ENCODE data around the gene MYRIP. TPM values are rescaled to one million over a fixed set of nuclear protein-coding genes. Genes with fewer than 3 reads are reported as not detected.

MYRIP gene
- total and polyA plus RNA-seq, 2 experiments from 2014 or later, result 1.5 to 1.8 TPM

GRCh38 chr3:40228792-40229350 lies 419.5 kb downstream of the MYRIP start (continued):
- TF ChIP-seq ZNF462 (CRISPR knock-in tag; IDR thresholded peaks at IDR 0.05) (no peak), CREB1 (CRISPR knock-in tag; IDR thresholded peaks at IDR 0.05; ENCODE audit: low read depth) (no peak), POLR2AphosphoS5 (IDR thresholded peaks at IDR 0.05; ENCODE audit: low read depth) (no peak), STAT1 (IDR thresholded peaks at IDR 0.05; ENCODE audit: unreplicated experiment) (no peak), JUNB (IDR thresholded peaks at IDR 0.05; ENCODE audit: unreplicated experiment) (no peak), NANOG (IDR thresholded peaks at IDR 0.05; ENCODE audit: borderline replicate concordance) (no peak), EZH2 (IDR thresholded peaks at IDR 0.05; ENCODE audit: low read depth, unreplicated experiment) (no peak), ZNF114 (CRISPR knock-in tag; IDR thresholded peaks at IDR 0.05) (no peak), ZNF331 (CRISPR knock-in tag; IDR thresholded peaks at IDR 0.05; ENCODE audit: low read depth) (no peak), REST (IDR thresholded peaks at IDR 0.05; ENCODE audit: unreplicated experiment) (no peak)
